SK-N-MC (cell line): ENCODE results near the gene ASB6.
A peak's percentile ranks its signal among the peaks of the same experiment; 100 is the strongest.

Source experiments
- DNase-seq: peaks from one replicate; pipeline ENCODE4 v3.0.0-alpha.2; 2011; ENCODE audit warnings: low read depth, low spot score
- H3K27ac ChIP-seq: fragments of 200-600 bp; sonication (generic); 2 replicates; pipeline ENCODE4 v1.5.1; 2016; ENCODE audit warnings: mixed run types
- H3K36me3 ChIP-seq: fragments of 200-600 bp; sonication (generic); 2 replicates; pipeline ENCODE4 v1.6.1; 2017; ENCODE audit warnings: antibody characterized with exemption, low read length, mixed read lengths; ENCODE audit not compliant: insufficient read depth
- H3K4me3 ChIP-seq: fragments of 200-600 bp; sonication (generic); 2 replicates; pipeline ENCODE4 v1.5.1; 2016
- H3K9ac ChIP-seq: fragments of 200-600 bp; sonication (generic); 2 replicates; pipeline ENCODE4 v1.8.0; 2017; ENCODE audit warnings: mixed run types, mixed read lengths; ENCODE audit not compliant: insufficient read length
- H3K9me3 ChIP-seq: fragments of 200-600 bp; sonication (generic); 2 replicates; pipeline ENCODE4 v1.6.1; 2017; ENCODE audit warnings: low read depth, mild to moderate bottlenecking, antibody characterized with exemption, low read length, moderate library complexity, mixed read lengths
- EZH2 ChIP-seq: fragments of 200-600 bp; sonication (generic); IDR thresholded peaks from one replicate; pipeline ENCODE4 v1.6.1; 2017; ENCODE audit warnings: antibody characterized with exemption
- FOXP2 ChIP-seq: optimal IDR thresholded peaks from 2 replicates; pipeline ENCODE3; 2011; ENCODE audit warnings: mild to moderate bottlenecking, moderate library complexity; ENCODE audit not compliant: insufficient read depth; ENCODE audit errors: extremely low read length, control extremely low read depth
- POLR2AphosphoS5 ChIP-seq: IDR thresholded peaks from 2 replicates; pipeline ENCODE4 v1.6.1; 2012; ENCODE audit warnings: mild to moderate bottlenecking, low read depth, low read length, borderline replicate concordance

The ASB6 gene

DNA sequence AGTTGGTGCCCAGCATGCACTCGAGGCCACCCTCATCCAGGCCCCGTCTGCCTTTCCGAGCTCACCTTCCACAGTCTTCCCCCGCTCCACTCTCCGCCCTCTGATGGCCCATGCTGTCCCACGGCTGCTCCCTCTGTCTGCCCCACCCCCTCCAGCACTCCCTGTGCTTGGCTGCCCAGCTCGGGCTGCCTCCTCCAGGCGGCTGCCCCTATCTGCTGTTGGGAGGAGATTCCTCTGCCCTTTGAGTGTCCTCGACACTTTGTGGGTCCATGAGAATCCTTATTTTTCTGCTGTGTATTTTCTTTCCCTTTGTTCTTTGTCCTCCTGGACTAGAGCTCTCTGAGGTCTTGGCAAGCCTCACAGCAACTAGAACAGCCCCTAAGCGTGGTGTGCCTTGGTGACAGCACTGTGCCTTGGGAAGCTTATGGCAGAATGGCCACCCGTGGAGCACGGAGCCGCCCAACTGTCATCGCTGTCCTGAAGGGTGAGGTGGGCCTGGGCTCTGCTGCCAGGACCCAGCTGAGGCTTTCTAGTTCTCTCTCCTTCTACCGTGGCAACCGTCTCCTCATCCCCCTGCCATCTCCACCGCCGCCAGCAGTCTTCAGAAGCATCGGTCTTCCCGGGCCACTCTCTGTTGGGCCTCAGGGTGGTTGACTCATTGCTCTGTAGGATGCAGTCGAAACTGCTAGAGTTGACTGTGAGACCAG lies 10.8 kb downstream of the ASB6 start:
- DNase-seq = no peak
- H3K9ac ChIP-seq = no peak overlapping the region
- H3K36me3 ChIP-seq = peaks cover 62% of the 10 kb centered on the region
- H3K27ac ChIP-seq = peak overlapping the region; percentile 45; the same call in 1 of the 2 replicates
- H3K4me3 ChIP-seq = no peak overlapping the region
- TF ChIP-seq EZH2 (no peak), POLR2AphosphoS5 (no peak), FOXP2 (no peak)
- H3K9me3 ChIP-seq = no peaks in the 10 kb centered on the region

DNA sequence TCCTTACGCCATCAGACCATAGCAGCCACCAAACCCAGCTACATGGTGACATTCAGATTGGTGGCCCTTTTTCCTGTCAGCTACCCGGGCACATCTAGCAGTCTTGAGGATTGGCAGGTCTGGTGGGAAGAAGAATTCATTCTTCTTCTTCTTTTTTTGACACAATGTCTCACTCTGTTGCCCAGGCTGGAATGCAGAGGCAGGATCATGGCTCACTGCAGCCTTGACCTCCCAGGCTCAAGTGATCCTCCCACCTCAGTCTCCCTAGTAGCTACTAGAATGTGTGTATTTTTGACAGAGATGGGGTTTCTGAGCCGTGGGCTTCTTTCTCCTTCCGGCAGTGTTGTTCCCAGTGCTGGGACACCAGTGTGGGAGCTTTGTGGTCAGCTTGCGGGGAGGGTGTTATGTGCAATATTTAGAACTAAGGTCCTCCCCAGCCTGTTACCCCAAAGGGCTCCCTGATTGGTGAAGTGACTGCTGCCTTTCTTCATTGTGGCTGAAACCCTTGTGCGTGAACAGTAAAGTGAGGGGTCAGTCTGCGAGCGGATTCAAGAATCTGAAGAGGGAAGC lies 12.6 kb downstream of the ASB6 start:
- Histone ChIP-seq H3K27ac (0 out of 2 replicates have a peak overlapping the region, but pooled peaks have one; percentile 2), H3K36me3 (peaks cover 49% of the 10 kb centered on the region), H3K9me3 (no peaks in the 10 kb centered on the region), H3K4me3 (no peak overlapping the region), H3K9ac (no peak overlapping the region)
- DNase-seq = no peak
- TF ChIP-seq FOXP2 = no peak
- TF ChIP-seq EZH2 = no peak
- TF ChIP-seq POLR2AphosphoS5 = no peak

DNA sequence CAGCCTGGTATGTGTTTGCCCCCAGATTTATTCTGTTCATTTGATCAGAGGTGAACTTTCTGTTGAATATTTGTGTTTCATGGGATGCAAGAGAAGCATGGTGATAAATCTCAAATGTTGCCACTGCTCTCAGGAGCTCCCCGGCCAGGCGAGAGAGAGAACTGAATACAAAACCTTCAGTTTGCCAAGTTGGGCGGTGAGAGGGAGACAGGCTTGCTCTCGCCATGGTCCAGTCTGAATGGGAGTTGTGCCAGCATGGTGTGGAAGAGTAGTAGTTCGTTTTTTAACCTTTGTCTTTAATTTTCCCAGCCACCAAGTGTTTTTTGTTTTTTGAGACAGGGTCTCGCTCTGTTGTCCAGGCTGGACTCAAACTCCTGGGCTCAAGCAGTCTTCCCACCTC lies 13.2 kb downstream of the ASB6 start:
- Histone ChIP-seq H3K27ac (no peak overlapping the region), H3K9ac (peak overlapping the region; percentile 95), H3K4me3 (no peak overlapping the region), H3K36me3 (peaks cover 44% of the 10 kb centered on the region), H3K9me3 (no peaks in the 10 kb centered on the region)
- TF ChIP-seq POLR2AphosphoS5 (no peak), EZH2 (no peak), FOXP2 (no peak)
- DNase-seq = no peak

DNA sequence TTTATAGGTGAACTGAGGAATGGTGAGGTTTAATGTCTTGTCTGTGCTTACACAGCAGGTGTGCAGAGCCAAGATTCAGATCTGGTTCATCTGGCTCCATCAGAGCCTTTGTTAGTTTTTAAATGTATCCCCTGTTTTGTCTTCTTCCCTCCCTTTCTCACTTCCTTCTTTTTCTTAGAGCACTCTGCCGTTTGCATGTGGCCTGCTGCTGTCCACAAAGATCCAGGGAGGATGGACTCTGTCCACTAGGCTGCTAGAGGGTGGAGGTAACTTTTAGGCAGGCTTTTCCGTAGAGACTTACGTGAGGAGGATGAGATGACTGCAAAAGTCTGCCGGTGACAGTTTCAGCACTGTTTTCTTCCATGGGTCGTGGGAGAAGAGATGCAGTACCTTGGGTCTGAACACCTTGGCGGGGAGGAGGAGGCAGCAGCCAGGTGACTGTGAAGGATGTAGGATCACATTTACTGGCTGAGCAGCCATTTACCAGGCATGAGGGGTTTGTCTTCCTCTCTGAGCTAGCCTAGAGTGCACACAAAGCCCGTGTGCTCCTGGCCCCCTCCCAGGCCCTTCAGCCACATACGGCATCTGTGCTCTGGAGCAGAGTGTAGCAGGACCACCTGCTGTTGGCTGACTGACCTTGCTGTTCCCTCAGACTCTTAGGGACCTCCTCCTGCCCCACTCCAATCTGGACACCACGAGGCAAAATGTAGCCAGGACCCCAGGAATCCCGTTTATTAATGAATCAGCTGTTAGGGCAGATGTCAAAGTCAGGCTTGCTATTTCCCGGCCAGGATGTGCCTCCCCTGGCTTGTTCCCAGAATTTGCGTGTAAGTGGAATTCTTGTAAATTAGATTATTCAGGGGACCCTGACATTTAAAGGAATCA lies 14.2 kb downstream of the ASB6 start:
- DNase-seq = no peak
- no peak overlapping the region for H3K27ac ChIP-seq
- H3K9me3 ChIP-seq = no peaks in the 10 kb centered on the region

DNA sequence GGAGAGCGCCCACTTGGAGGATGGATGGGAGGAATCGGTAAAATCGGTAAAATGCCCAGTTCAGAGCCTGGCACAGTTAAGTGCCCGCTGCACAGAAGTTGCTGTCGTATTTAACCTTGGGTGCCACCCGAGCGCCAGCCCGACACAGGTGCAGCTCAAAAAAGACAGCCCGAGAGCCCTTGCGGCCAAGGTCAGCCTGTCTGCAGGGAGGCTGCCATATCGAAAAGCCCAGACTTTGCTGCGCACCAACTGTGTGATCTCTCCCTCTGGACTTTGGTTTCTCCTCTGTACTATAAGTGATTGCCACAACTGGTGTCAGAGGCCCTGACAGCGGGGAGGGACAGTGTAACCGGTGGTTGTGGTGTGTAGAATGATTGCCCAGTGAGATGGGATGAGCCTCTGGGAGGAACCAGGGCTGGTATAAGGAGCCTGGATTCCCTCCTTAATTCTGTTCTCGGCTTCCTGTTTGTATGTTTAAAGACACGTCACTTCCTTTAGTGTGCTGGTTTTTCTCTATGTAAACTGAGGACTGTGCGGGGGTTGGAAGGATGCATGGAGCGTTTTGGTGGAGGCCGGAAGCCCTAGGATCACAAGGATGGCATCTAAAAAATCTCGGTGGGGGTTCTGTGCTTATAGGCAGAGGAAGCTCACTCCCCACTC lies 15.2 kb downstream of the ASB6 start:
- Histone ChIP-seq H3K9ac (peak overlapping the region; percentile 95), H3K4me3 (peak overlapping the region; percentile 96), H3K27ac (peak overlapping the region; percentile 89), H3K9me3 (no peaks in the 10 kb centered on the region), H3K36me3 (peaks cover 25% of the 10 kb centered on the region)
- DNase-seq = no peak
- no peak for TF ChIP-seq EZH2
- TF ChIP-seq POLR2AphosphoS5 = peak; percentile 26

More for the DNA sequence above, 14.2 kb downstream of the ASB6 start:
- Histone ChIP-seq H3K9ac (peak overlapping the region; percentile 95), H3K4me3 (peak overlapping the region; percentile 96), H3K36me3 (peaks cover 35% of the 10 kb centered on the region)
- TF ChIP-seq POLR2AphosphoS5 (no peak), EZH2 (no peak), FOXP2 (no peak)

DNA sequence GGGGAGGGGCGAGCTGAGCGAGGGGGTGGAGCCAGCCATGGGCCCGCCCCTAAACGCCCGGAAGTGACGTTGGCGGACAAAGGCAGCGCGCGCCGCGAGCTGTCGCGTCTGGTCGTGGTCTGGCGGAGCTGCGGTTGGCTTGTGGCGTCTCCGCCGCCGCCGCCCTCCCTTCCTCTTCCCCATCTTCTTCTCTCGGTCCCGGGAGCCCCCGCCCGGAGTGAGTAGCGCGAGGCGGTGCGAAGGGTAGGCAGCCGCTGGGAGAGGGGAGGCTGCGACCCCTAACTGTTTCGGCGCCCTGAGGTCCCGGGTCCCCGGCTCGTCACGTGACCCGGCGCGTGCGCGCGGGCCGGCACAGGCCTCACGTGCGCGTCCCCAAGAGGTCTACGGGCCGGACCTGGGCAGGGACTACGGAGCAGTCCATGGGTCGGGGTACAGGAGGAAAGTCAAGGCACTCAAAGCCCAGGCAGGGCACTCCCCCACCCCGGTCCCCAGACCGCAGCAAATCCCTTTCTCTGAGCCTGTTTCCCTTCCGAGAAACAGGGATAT lies 15.8 kb downstream of the ASB6 start, which contains the start of gene NTMT1:
Gene NTMT1 (plus strand): TSS at position 85 of the 546 bp plus-strand sequence. CDS start 6,541 bp downstream, outside the sequence.
- no peak for TF ChIP-seq EZH2
- TF ChIP-seq POLR2AphosphoS5 = peak; percentile 97
- no peak for TF ChIP-seq FOXP2
- Histone ChIP-seq H3K4me3 (peak within 1 kb of the TSS; percentile 96), H3K9me3 (no peaks in the 10 kb centered on the region), H3K36me3 (peaks cover 23% of the 10 kb centered on the region), H3K27ac (peak within 1 kb of the TSS; percentile 89), H3K9ac (peak within 1 kb of the TSS; percentile 95)
- no peak for DNase-seq

DNA sequence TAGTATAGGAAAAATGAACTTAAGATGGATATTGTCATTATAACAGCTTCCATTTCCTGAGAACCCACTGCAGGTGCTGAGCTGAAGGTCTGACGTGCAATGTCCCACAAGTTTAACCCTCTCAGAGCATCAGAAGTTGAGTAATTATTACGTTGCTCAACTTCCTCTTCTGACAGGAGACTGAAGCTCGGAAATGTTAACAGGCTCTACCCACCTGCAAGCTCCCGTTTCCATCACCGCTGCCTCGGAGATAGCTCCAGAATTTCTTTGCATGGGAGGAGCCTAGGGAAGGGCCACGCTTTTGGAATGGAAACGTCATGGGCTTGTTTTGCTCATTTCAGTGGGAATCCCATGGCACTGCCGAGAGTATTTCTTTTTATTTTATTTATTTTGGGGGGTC lies 17.0 kb downstream of the ASB6 start:
- no peak for DNase-seq
- no peak overlapping the region for H3K9ac ChIP-seq
- H3K4me3 ChIP-seq = no peak overlapping the region
- H3K27ac ChIP-seq = peak overlapping the region; percentile 74; the same call in 1 of the 2 replicates
- peaks cover 21% of the 10 kb centered on the region for H3K36me3 ChIP-seq
- no peaks in the 10 kb centered on the region for H3K9me3 ChIP-seq
- TF ChIP-seq FOXP2 (no peak), POLR2AphosphoS5 (no peak)

DNA sequence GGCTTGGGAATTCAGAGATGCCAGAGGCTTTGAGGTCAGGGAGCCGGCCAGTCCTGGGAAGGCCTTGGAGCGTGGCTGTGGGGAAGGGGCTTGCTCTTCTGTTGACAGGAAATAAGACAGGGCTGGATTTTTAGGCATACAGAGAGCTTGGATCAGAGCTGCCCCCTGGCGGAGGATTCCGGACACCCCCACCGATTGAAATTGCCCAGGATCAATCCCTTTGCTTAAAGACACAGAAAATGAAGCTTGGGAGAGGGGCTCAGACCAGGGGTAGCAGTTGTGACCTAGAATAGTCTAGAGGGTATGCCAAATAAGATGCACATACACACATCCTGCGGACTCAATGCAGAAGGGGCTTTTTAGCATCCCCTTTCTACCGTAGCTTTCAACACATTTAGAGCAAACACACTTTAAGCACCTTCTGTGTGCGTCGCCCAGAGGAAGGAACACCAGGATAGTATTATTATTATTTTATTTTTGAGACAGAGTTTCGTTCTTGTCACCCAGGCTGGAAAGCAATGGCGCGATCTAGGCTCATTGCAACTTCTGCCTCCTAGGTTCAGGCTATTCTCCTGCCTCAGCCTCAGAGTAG lies 17.7 kb downstream of the ASB6 start:
- TF ChIP-seq FOXP2 (no peak), POLR2AphosphoS5 (no peak), EZH2 (no peak)
- peaks cover 16% of the 10 kb centered on the region for H3K36me3 ChIP-seq
- peak; percentile 50 for DNase-seq
- no peaks in the 10 kb centered on the region for H3K9me3 ChIP-seq
- no peak overlapping the region for H3K4me3 ChIP-seq
- no peak overlapping the region for H3K9ac ChIP-seq
- no peak overlapping the region for H3K27ac ChIP-seq
